Osteocyte (in vitro differentiated cells): ENCODE results near the gene FARSB. TPM values are rescaled to one million over a fixed set of nuclear protein-coding genes. Genes with fewer than 3 reads are reported as not detected.
"Not testable (repeated sequence)": the region's sequence is repeated elsewhere in the genome, so short reads cannot be mapped to it uniquely, and the experiment has no call there.

Experiments used
- DNase-seq: peaks from one replicate; pipeline ENCODE4 v3.0.0; 2021; ENCODE audit warnings: mixed read lengths; ENCODE audit not compliant: unreplicated experiment; ENCODE audit errors: extremely low spot score
- H3K27ac Mint-ChIP-seq: one replicate; pipeline ENCODE4 v1.8.0; 2021; ENCODE audit warnings: mild to moderate bottlenecking, mixed read lengths; ENCODE audit not compliant: unreplicated experiment
- H3K27me3 Mint-ChIP-seq: one replicate; pipeline ENCODE4 v1.8.0; 2021; ENCODE audit warnings: mixed read lengths; ENCODE audit not compliant: unreplicated experiment
- H3K36me3 Mint-ChIP-seq: one replicate; pipeline ENCODE4 v1.8.0; 2021; ENCODE audit warnings: mixed read lengths; ENCODE audit not compliant: unreplicated experiment
- H3K4me1 Mint-ChIP-seq: one replicate; pipeline ENCODE4 v1.8.0; 2021; ENCODE audit warnings: mixed read lengths; ENCODE audit not compliant: unreplicated experiment
- H3K4me3 Mint-ChIP-seq: one replicate; pipeline ENCODE4 v1.8.0; 2021; ENCODE audit warnings: mild to moderate bottlenecking, moderate library complexity, mixed read lengths; ENCODE audit not compliant: unreplicated experiment
- H3K9me3 Mint-ChIP-seq: one replicate; pipeline ENCODE4 v1.8.0; 2021; ENCODE audit warnings: mixed read lengths; ENCODE audit not compliant: unreplicated experiment
- total RNA-seq: library from RNA; stranded (reverse); gene quantifications from 2 replicates; pipeline ENCODE4 v1.2.1, GENCODE V29; 2021
- TF ChIP-seq, protein P1 (sequence below): fragments of 200-600 bp; sonication (generic); IDR thresholded peaks from 2 replicates; pipeline ENCODE4 v1.5.0; 2021; ENCODE audit warnings: antibody characterized with exemption, mild to moderate bottlenecking, moderate library complexity

FARSB gene
- total RNA-seq, 1 donor from 2014 or later, result 15.8 TPM

DNA sequence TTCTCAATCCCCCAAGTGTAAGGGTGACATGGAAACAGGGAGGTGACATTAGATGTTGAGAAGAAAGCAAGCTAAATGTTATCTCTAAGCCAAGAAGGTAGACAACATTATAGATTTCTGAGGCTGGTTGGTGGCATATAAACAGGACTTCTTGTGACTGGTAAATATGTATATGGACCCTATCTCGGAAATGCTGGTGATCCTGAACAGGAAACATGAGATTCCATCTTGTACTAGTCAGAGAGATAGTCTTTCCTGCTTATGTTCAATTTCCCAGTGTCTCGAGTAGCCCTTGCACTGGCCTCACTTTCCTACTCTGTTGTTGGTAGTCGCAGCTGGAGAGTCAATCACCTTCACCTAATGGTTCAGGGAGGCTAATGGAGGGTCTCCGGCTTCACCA lies 42.4 kb upstream of the FARSB start:
- Mint-ChIP-seq H3K27me3 (no peaks in the 10 kb centered on the region), H3K4me3 (no peak overlapping the region), H3K36me3 (no peaks in the 10 kb centered on the region), H3K27ac (no peak overlapping the region), H3K4me1 (peaks cover 9% of the 10 kb centered on the region), H3K9me3 (no peaks in the 10 kb centered on the region)
- TF ChIP-seq, protein P1, sequence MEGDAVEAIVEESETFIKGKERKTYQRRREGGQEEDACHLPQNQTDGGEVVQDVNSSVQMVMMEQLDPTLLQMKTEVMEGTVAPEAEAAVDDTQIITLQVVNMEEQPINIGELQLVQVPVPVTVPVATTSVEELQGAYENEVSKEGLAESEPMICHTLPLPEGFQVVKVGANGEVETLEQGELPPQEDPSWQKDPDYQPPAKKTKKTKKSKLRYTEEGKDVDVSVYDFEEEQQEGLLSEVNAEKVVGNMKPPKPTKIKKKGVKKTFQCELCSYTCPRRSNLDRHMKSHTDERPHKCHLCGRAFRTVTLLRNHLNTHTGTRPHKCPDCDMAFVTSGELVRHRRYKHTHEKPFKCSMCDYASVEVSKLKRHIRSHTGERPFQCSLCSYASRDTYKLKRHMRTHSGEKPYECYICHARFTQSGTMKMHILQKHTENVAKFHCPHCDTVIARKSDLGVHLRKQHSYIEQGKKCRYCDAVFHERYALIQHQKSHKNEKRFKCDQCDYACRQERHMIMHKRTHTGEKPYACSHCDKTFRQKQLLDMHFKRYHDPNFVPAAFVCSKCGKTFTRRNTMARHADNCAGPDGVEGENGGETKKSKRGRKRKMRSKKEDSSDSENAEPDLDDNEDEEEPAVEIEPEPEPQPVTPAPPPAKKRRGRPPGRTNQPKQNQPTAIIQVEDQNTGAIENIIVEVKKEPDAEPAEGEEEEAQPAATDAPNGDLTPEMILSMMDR, result no peak
- no peak for DNase-seq

DNA sequence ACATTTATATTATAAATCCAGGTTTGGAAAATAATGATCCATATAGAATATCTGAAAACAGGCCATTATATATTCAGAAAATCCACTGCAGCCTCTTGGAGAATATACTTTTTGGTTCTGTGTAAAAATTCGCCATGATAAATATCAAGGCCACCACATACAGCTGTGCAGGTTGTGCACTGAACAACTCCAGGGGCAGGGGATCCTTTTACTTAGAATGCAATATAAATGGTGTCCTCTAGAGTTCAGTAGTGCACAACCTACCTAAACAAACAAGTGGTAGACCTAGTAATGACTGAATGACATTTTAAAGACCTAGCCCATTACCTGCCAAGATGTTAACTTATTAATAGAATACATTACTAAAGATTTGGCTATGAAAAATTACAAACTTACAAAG lies 37.9 kb upstream of the FARSB start:
- H3K27me3 Mint-ChIP-seq, result no peaks in the 10 kb centered on the region
- H3K36me3 Mint-ChIP-seq, result no peaks in the 10 kb centered on the region
- no peak overlapping the region for H3K4me3 Mint-ChIP-seq
- no peaks in the 10 kb centered on the region for H3K9me3 Mint-ChIP-seq
- TF ChIP-seq, protein P1, result peak; percentile 24
- H3K27ac Mint-ChIP-seq, result no peak overlapping the region
- peaks cover 10% of the 10 kb centered on the region for H3K4me1 Mint-ChIP-seq
- DNase-seq, result no peak

DNA sequence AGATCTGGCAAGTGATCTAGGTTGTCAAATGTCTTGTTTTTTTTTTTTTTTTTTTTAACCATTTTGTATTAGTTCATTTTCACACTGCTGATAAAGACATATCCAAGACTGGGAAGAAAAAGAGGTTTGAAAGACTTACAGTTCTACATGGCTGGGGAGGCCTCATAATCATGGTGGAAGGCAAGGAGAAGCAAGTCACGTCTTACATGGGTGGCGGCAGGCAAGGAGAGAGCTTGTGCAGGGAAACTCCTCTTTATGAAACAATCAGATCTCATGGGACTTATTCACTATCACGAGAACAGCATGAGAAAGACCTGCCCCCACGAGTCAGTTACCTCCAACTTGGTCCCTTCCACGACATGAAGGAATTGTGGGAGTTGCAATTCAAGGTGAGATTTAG lies 37.5 kb upstream of the FARSB start:
- H3K4me1 Mint-ChIP-seq, H3K27me3 Mint-ChIP-seq: not testable (repeated sequence)

DNA sequence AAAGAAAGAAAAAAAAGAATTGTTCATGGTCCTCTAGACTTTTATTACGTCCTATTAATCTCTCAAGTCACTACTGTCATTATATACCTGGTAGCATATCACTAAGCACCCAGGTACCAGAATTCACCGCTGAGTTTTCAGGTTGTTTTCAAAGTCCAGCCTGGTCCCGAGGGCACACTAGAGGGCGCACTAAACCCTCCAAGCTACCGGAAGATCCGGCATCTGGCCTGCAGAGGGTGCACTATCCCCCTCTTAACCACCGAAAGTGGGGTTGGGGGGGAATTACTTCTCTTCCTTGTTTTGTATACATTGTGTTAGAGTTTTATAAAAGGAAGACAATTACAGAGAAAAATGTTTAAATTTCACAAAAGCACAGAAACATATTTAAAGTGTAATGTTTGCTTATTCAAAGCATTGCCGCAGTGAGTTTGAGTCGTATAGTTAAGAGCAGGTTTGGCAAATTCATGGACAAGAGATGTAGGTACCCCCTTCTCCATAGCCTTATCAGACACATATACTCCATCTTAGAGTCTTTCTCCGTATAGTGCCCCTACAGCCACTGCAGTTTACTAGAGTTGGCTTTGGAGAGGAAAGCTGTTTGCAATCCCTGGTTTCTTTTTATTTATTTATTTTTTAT lies 34.8 kb upstream of the FARSB start:
- Mint-ChIP-seq H3K4me1 (peaks cover 8% of the 10 kb centered on the region), H3K36me3 (no peaks in the 10 kb centered on the region), H3K4me3 (no peak overlapping the region), H3K27ac (no peak overlapping the region), H3K27me3 (no peaks in the 10 kb centered on the region), H3K9me3 (no peaks in the 10 kb centered on the region)
- TF ChIP-seq, protein P1, result peak; percentile 100
- peak; percentile 89 for DNase-seq

More for the DNA sequence above, 37.5 kb upstream of the FARSB start:
- not testable (repeated sequence) for H3K9me3 Mint-ChIP-seq, H3K36me3 Mint-ChIP-seq, H3K4me3 Mint-ChIP-seq, DNase-seq, H3K27ac Mint-ChIP-seq

DNA sequence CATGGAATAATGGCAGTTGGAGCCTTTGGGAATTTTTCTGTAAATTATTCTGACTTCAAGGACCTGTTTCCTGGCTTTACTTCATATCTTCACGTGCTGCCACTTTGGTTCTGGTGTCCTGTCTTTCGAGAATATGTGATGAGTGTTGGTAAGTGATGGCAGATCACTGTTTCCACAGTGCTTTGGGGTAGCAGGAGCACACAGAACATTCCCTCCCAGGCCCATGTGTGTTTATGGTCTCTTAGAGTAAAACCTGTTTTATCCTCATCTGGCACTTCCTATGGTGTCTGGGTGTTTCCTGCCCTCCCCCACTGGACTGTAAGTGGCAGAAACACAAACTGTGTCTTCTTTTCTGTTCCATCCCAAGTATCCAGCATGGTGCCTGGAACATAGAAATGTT lies 33.4 kb upstream of the FARSB start:
- H3K4me3 Mint-ChIP-seq, result no peak overlapping the region
- no peak for DNase-seq
- TF ChIP-seq, protein P1, result no peak
- H3K4me1 Mint-ChIP-seq, result peaks cover 5% of the 10 kb centered on the region
- no peaks in the 10 kb centered on the region for H3K27me3 Mint-ChIP-seq
- no peak overlapping the region for H3K27ac Mint-ChIP-seq
- H3K9me3 Mint-ChIP-seq, result no peaks in the 10 kb centered on the region
- no peaks in the 10 kb centered on the region for H3K36me3 Mint-ChIP-seq

DNA sequence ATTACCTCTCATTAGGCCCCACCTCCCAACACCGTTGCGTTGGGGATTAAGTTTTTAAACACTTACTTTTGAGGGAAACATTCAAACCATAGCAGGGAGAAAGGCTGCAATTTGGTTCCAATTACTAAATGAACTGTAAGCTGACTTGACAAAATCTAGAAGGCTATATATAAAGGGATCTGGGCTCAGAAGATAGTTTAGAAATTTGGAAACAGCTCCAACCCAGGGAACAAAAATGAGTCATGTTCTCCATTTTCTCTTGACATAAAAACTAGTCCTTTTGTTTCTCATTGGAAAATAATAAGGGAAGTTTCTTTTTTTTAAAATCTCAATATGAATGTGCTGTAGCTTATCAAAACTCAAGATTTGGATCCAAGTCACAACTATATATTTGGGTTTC lies 33.0 kb upstream of the FARSB start:
- no peak overlapping the region for H3K4me3 Mint-ChIP-seq
- DNase-seq, result no peak
- H3K27me3 Mint-ChIP-seq, result no peaks in the 10 kb centered on the region
- no peaks in the 10 kb centered on the region for H3K9me3 Mint-ChIP-seq
- H3K27ac Mint-ChIP-seq, result no peak overlapping the region
- TF ChIP-seq, protein P1, result no peak
- peaks cover 5% of the 10 kb centered on the region for H3K4me1 Mint-ChIP-seq
- H3K36me3 Mint-ChIP-seq, result no peaks in the 10 kb centered on the region
